ENCODE results near the gene CASKIN1.

DNA sequence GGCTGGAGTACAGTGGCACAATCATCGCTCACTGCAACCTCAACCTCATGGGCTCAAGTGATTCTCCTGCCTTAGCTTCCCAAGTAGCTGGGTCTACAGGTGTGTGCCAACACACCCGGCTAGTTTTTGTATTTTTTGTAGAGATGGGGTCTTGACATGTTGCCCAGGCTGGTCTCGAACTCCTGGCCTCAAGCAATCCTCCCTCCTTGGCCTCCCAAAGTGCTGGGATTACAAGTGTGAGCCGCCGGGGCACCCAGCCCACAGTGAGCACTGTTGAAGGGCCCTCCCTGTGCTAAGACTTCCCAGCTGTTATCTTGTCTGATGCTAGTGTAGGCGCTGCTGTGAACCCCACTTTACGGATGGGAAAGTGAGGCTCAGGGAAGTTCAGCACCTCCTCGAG, 8.0 kb downstream of the CASKIN1 start:
- TF ChIP-seq, protein P1, sequence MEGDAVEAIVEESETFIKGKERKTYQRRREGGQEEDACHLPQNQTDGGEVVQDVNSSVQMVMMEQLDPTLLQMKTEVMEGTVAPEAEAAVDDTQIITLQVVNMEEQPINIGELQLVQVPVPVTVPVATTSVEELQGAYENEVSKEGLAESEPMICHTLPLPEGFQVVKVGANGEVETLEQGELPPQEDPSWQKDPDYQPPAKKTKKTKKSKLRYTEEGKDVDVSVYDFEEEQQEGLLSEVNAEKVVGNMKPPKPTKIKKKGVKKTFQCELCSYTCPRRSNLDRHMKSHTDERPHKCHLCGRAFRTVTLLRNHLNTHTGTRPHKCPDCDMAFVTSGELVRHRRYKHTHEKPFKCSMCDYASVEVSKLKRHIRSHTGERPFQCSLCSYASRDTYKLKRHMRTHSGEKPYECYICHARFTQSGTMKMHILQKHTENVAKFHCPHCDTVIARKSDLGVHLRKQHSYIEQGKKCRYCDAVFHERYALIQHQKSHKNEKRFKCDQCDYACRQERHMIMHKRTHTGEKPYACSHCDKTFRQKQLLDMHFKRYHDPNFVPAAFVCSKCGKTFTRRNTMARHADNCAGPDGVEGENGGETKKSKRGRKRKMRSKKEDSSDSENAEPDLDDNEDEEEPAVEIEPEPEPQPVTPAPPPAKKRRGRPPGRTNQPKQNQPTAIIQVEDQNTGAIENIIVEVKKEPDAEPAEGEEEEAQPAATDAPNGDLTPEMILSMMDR (IDR thresholded peaks at IDR 0.05), result no peak
- TF ChIP-seq EZH2 (IDR thresholded peaks at IDR 0.05), result no peak
- TF ChIP-seq EZH2phosphoT487 (IDR thresholded peaks at IDR 0.05), result no peak

Measured in neural progenitor cell (in vitro differentiated cells).